Esophagus squamous epithelium (tissue), 4 donors: Measurements from ENCODE around the gene CLSTN2.

Experiments
- POLR2A ChIP-seq, 4 donors: fragments of 450-650 bp; IDR thresholded peaks; one replicate each; pipeline ENCODE4 v1.6.1; 2017; ENCODE audit warnings: antibody characterized with exemption in 4 of 4, mild to moderate bottlenecking in 4 of 4, moderate library complexity in 3 of 4
- TF ChIP-seq, protein P1 (sequence below), 6 experiments: fragments of 450-650 bp in 4 of 6; fragments of 200-600 bp in 2 of 6; sonication (generic) in 2 of 6; IDR thresholded peaks; one replicate each; pipeline ENCODE4 v1.5.1; 2016 to 2019; ENCODE audit warnings: antibody characterized with exemption in 6 of 6, mild to moderate bottlenecking in 4 of 6, moderate library complexity in 4 of 6

DNA sequence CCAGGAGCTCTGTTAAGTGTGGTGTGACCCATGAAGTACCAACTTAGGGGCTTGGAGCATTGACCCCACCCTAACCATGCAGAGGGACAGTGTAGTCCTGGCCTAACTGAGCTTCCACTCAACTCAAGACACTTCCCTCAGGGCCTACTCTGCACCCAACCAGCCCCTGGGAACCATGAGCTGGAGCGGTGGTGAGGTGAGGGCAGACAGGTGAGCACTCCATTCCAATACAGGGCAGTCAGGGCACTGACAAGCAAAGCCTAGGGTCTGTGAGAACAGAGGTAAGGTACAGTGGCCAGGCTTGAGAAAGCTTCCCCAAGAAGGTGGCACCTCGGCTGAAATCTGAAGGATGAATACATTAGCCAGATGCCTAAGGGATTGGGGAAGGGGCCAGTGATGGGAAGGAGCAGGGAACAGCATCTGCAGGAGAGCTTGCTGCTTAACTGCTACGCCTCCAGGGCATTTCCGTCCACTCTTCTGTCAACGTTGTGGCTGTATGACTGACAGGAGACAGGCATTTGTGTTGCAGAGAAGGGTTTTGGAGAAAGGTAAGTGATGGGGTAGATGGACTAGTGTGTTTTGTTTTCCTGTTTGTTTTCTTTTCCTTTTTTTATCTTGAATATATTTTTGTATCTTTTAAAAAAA lies 499.4 kb downstream of the CLSTN2 start:
- TF ChIP-seq POLR2A (IDR thresholded peaks at IDR 0.05), result no peak
- TF ChIP-seq, protein P1, sequence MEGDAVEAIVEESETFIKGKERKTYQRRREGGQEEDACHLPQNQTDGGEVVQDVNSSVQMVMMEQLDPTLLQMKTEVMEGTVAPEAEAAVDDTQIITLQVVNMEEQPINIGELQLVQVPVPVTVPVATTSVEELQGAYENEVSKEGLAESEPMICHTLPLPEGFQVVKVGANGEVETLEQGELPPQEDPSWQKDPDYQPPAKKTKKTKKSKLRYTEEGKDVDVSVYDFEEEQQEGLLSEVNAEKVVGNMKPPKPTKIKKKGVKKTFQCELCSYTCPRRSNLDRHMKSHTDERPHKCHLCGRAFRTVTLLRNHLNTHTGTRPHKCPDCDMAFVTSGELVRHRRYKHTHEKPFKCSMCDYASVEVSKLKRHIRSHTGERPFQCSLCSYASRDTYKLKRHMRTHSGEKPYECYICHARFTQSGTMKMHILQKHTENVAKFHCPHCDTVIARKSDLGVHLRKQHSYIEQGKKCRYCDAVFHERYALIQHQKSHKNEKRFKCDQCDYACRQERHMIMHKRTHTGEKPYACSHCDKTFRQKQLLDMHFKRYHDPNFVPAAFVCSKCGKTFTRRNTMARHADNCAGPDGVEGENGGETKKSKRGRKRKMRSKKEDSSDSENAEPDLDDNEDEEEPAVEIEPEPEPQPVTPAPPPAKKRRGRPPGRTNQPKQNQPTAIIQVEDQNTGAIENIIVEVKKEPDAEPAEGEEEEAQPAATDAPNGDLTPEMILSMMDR (IDR thresholded peaks at IDR 0.05), result no peak
